PC-3 (cell line): ENCODE results near the gene CDC25B. TPM values are rescaled to one million over a fixed set of nuclear protein-coding genes. Genes with fewer than 3 reads are reported as not detected.

Experiments
- ATAC-seq: fragments of 200-7000 bp; cut with Tn5 transposase; 2 replicates; pipeline ENCODE4 v1.9.1; 2020; ENCODE audit warnings: mild to moderate bottlenecking, moderate library complexity
- BruUV-seq: library from RNA; stranded (reverse); fragments of 400-500 nt; replicated peaks from 2 replicates; lab custom pipeline; 2021; lab: Mats Ljungman, UMichigan
- CTCF ChIA-PET: fragments of 300-600 bp; sonication (Branson Sonifier 250); formaldehyde crosslinking; loops from one replicate; lab custom pipeline; 2022; ENCODE audit warnings: antibody characterized with exemption; lab: Charles Lee
- POLR2A ChIA-PET: fragments of 300-600 bp; sonication (Branson Sonifier 250); formaldehyde crosslinking; loops from one replicate; lab custom pipeline; 2022; ENCODE audit warnings: antibody characterized with exemption; ENCODE audit not compliant: unreplicated experiment; lab: Charles Lee
- DNase-seq: peaks from one replicate; pipeline ENCODE4 v3.0.0-alpha.2; 2015
- H2AFZ ChIP-seq: fragments of 300-600 bp; sonication (generic); 2 replicates; pipeline ENCODE4 v1.6.0; 2016; ENCODE audit warnings: antibody characterized with exemption, low read length
- H3F3A ChIP-seq: fragments of 300-600 bp; sonication (generic); one replicate; pipeline ENCODE4 v1.6.0; 2017; ENCODE audit warnings: antibody characterized with exemption, low read length, control low read depth, mild to moderate bottlenecking; ENCODE audit not compliant: unreplicated experiment
- H3K27ac ChIP-seq: fragments of 300-600 bp; sonication (generic); 2 replicates; pipeline ENCODE4 v1.5.1; 2016; ENCODE audit warnings: mild to moderate bottlenecking, low read length
- H3K27me3 ChIP-seq: fragments of 300-600 bp; sonication (generic); 2 replicates; pipeline ENCODE4 v1.6.1; 2016; ENCODE audit warnings: low read length, mixed read lengths
- H3K36me3 ChIP-seq: fragments of 300-600 bp; sonication (generic); 2 replicates; pipeline ENCODE4 v1.6.1; 2016; ENCODE audit warnings: low read depth, mixed run types, low read length, mixed read lengths
- H3K4me1 ChIP-seq: fragments of 300-600 bp; sonication (generic); 2 replicates; pipeline ENCODE4 v1.5.1; 2016; ENCODE audit warnings: low read length; ENCODE audit not compliant: insufficient read depth
- H3K4me2 ChIP-seq: fragments of 300-600 bp; sonication (generic); 2 replicates; pipeline ENCODE4 v1.6.0; 2016; ENCODE audit warnings: low read length
- H3K4me3 ChIP-seq: fragments of 300-600 bp; sonication (generic); 2 replicates; pipeline ENCODE4 v1.5.1; 2016; ENCODE audit warnings: mild to moderate bottlenecking, low read length, mixed read lengths
- H3K79me2 ChIP-seq: fragments of 300-600 bp; sonication (generic); 2 replicates; pipeline ENCODE4 v1.6.1; 2017; ENCODE audit warnings: low read length, mixed read lengths
- H3K9ac ChIP-seq: fragments of 300-600 bp; sonication (generic); 2 replicates; pipeline ENCODE4 v1.6.0; 2016; ENCODE audit warnings: mild to moderate bottlenecking, low read length
- H3K9me2 ChIP-seq: fragments of 300-600 bp; sonication (generic); replicated peaks from 2 replicates; pipeline ENCODE4 v1.6.1; 2016; ENCODE audit warnings: mixed run types, low read length, mixed read lengths
- H3K9me3 ChIP-seq: fragments of 300-600 bp; sonication (generic); 2 replicates; pipeline ENCODE4 v1.6.1; 2016; ENCODE audit warnings: low read length, mixed read lengths
- H4K20me1 ChIP-seq: fragments of 300-600 bp; sonication (generic); 2 replicates; pipeline ENCODE4 v1.6.1; 2016; ENCODE audit warnings: low read length, mixed read lengths
- CTCF ChIP-seq: fragments of 300-600 bp; sonication (generic); conservative IDR thresholded peaks from 2 replicates; pipeline ENCODE4 v1.5.1; 2017; ENCODE audit warnings: antibody characterized with exemption, low read depth, mild to moderate bottlenecking, low read length
- EZH2 ChIP-seq: fragments of 300-600 bp; sonication (generic); IDR thresholded peaks from one replicate; pipeline ENCODE4 v1.6.1; 2017; ENCODE audit warnings: antibody characterized with exemption, mild to moderate bottlenecking, low read length; ENCODE audit not compliant: unreplicated experiment
- EZH2phosphoT487 ChIP-seq: fragments of 300-600 bp; sonication (generic); IDR thresholded peaks from 2 replicates; pipeline ENCODE4 v1.6.1; 2018; ENCODE audit warnings: mild to moderate bottlenecking, antibody characterized with exemption, low read length, borderline replicate concordance
- intact Hi-C: fragments of 100-400 bp; cut with micrococcal nuclease; formaldehyde crosslinking; loops from 2 replicates; pipeline ENCODE4 v1.9.0; 2023
- total RNA-seq: library from RNA; depleted of rRNA; stranded (reverse); fragments of >200 nt; gene quantifications from 2 replicates; pipeline ENCODE4 v1.2.3, GENCODE V29; 2014

The CDC25B gene
- total RNA-seq, 1 experiment from 2014 or later = 89.7 TPM

GRCh38 chr20:3781153-3781910 lies 14.8 kb upstream of the CDC25B start, which contains the start of gene SPEF1:
SPEF1 (minus strand) TSS chr20:3781448; CDS start chr20:3781287, 161 bp downstream.
- ATAC-seq (peak; percentile 78), DNase-seq (peak; percentile 98)
- H3K9me2 ChIP-seq = no peaks in the 10 kb centered on the region
- CTCF ChIA-PET = interaction anchor here (0.6 to 1.6 kb wide), 10 partner anchors 11 to 110 kb away, joined by 3 to 18 read pairs (median 4); partner anchors contain the start of gene ADISSP
- POLR2A ChIA-PET = interaction anchor here (0.6 to 1.5 kb wide), 4 partner anchors 13 to 161 kb away, joined by 3 to 10 read pairs (median 6); no protein-coding TSS in a partner anchor
- TF ChIP-seq EZH2phosphoT487 (no peak), CTCF (peak; percentile 91)
- peaks cover 31% of the 10 kb centered on the region for H3K79me2 ChIP-seq
- peaks cover 32% of the 10 kb centered on the region for H3K4me1 ChIP-seq
- peak within 1 kb of the TSS; percentile 90 for H3K4me2 ChIP-seq
- intact Hi-C loops = loop anchor here (1.0 kb wide), 2 partner anchors 28 to 65 kb away; no protein-coding TSS in a partner anchor
- H3K36me3 ChIP-seq = 0 out of 2 replicates have a peak, but pooled peaks cover 3% of the 10 kb centered on the region
- no TSS peak for BruUV-seq
- H3K9me3 ChIP-seq = no peaks in the 10 kb centered on the region
- H3F3A ChIP-seq = peaks cover 12% of the 10 kb centered on the region
- no peak within 1 kb of the TSS for H3K9ac ChIP-seq
- H2AFZ ChIP-seq = peak within 1 kb of the TSS; percentile 69
- peak within 1 kb of the TSS; percentile 73 for H3K4me3 ChIP-seq
- H3K27me3 ChIP-seq = no peaks in the 10 kb centered on the region
- H3K27ac ChIP-seq = no peak within 1 kb of the TSS
- H4K20me1 ChIP-seq = peaks cover 28% of the 10 kb centered on the region

- Histone ChIP-seq H3K9me2 (no peaks in the 10 kb centered on the region), H3K79me2 (peaks cover 40% of the 10 kb centered on the region), H3F3A (peaks cover 12% of the 10 kb centered on the region), H3K27me3 (no peaks in the 10 kb centered on the region), H3K4me2 (peak overlapping the region; percentile 98; the same call in 1 of the 2 replicates), H4K20me1 (peaks cover 28% of the 10 kb centered on the region), H3K9ac (no peak overlapping the region), H3K4me3 (no peak overlapping the region), H3K27ac (no peak overlapping the region), H2AFZ (no peak overlapping the region), H3K36me3 (0 out of 2 replicates have a peak, but pooled peaks cover 3% of the 10 kb centered on the region), H3K9me3 (no peaks in the 10 kb centered on the region), H3K4me1 (peaks cover 32% of the 10 kb centered on the region)
- ChIA-PET POLR2A (no interaction called here), CTCF (no interaction called here)
- ATAC-seq = no peak
- intact Hi-C loops = no loop called here
- DNase-seq = no peak
- TF ChIP-seq CTCF = no peak
- BruUV-seq = no TSS peak
Observed at GRCh38 chr20:3782597-3782996, 13.5 kb upstream of the CDC25B start.

GRCh38 chr20:3783068-3783489 lies 13.0 kb upstream of the CDC25B start:
- Histone ChIP-seq H3K4me1 (peaks cover 34% of the 10 kb centered on the region), H2AFZ (no peak overlapping the region), H3K9me3 (no peaks in the 10 kb centered on the region), H3K36me3 (0 out of 2 replicates have a peak, but pooled peaks cover 3% of the 10 kb centered on the region), H3K9ac (no peak overlapping the region), H3K4me3 (0 out of 2 replicates have a peak overlapping the region, but pooled peaks have one; percentile 12), H3K9me2 (no peaks in the 10 kb centered on the region), H3K27ac (no peak overlapping the region), H4K20me1 (peaks cover 28% of the 10 kb centered on the region), H3K79me2 (peaks cover 40% of the 10 kb centered on the region), H3K4me2 (peak overlapping the region; percentile 98), H3F3A (peaks cover 12% of the 10 kb centered on the region), H3K27me3 (no peaks in the 10 kb centered on the region)
- TF ChIP-seq CTCF = no peak
- TF ChIP-seq EZH2phosphoT487 = no peak
- TF ChIP-seq EZH2 = no peak
- ChIA-PET CTCF (no interaction called here), POLR2A (no interaction called here)
- DNase-seq = peak; percentile 39
- BruUV-seq = no TSS peak
- no peak for ATAC-seq
- intact Hi-C loops = no loop called here
